Adipocyte (in vitro differentiated cells): ENCODE results near the gene CNTFR.

ENCODE experiments used
- DNase-seq: peaks from one replicate; pipeline ENCODE4 v3.0.0-alpha.2; 2015; ENCODE audit warnings: low read depth
- H3K27me3 ChIP-seq: replicated peaks from 2 replicates; pipeline ENCODE4 v1.7.0; 2013; ENCODE audit warnings: mild to moderate bottlenecking, low read length, moderate library complexity; ENCODE audit not compliant: control insufficient read depth, insufficient read depth
- H3K36me3 ChIP-seq: 2 replicates; pipeline ENCODE4 v1.7.0; 2013; ENCODE audit warnings: low read length, mild to moderate bottlenecking, moderate library complexity; ENCODE audit not compliant: control insufficient read depth, insufficient read depth, severe bottlenecking
- H3K4me1 ChIP-seq: 2 replicates; pipeline ENCODE4 v1.7.0; 2013; ENCODE audit warnings: mild to moderate bottlenecking, low read length, moderate library complexity; ENCODE audit not compliant: control insufficient read depth, insufficient read depth
- H3K4me3 ChIP-seq: 2 replicates; pipeline ENCODE4 v1.7.0; 2013; ENCODE audit warnings: mild to moderate bottlenecking, low read length, moderate library complexity
- H3K9ac ChIP-seq: 2 replicates; pipeline ENCODE4 v1.7.0; 2013; ENCODE audit warnings: mild to moderate bottlenecking, low read length, moderate library complexity
- H3K9me3 ChIP-seq: 2 replicates; pipeline ENCODE4 v1.7.0; 2013; ENCODE audit warnings: mild to moderate bottlenecking, low read length, moderate library complexity; ENCODE audit not compliant: control insufficient read depth

The CNTFR gene

DNA sequence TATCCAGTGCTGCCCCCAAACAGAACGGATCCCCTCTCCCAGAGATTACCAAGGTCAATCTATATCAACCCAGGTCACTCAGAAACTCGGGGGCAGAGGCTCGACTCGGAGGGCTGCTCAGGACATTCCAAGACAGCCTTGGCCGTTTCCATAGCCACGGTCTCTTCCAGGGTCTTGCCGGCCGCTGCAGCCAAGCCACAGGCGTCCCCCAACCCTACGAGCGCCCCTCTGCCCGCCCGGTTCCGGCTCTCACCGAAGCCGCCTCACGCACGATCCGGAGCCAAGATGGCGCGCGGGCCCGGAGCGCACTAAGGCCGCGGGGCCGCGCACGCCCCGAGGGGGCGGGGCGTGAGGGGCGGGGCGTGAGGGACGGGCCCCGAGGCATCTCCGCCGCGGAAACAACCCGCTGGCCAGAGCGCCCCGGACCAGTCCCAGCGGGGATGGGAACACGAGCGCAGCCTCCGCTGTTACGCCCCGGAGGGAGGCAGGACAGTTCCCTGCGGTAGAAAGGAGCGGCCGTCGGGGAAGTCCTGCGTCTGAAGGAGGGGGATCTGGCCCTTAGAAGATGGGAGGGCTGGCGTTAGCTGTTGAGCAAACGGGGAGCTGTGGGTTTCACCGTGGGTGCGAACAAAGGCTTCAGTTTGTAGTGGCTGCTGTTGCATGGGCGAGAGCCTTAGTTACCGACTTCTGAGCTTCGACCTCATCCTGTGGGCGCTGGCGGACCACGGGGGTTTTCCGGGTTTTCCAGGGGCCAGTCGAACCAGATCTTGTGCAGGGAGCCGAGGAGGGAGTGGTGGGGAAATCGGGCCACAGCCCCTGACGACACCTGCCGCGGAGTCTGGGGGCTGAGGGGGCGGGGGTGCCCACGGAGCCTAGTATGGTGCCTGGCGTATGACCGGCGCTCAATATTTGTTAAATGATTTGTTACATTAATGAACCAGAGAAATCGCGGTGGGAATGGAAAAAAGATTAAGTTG, 22.6 kb upstream of the CNTFR start, which contains the start of gene RPP25L:
Gene RPP25L (minus strand): TSS at position 287 of the 977 bp plus-strand sequence. CDS start 801 bp downstream, outside the sequence.
- Histone ChIP-seq H3K4me3 (peak within 1 kb of the TSS; percentile 97), H3K36me3 (peaks cover 33% of the 10 kb centered on the region), H3K4me1 (peaks cover 21% of the 10 kb centered on the region), H3K9me3 (no peaks in the 10 kb centered on the region), H3K9ac (peak within 1 kb of the TSS; percentile 99), H3K27me3 (no peaks in the 10 kb centered on the region)
- DNase-seq, result peak; percentile 97

GRCh38 chr9:34611251-34611810, 21.8 kb upstream of the CNTFR start:
- Histone ChIP-seq H3K9me3 (no peaks in the 10 kb centered on the region), H3K27me3 (no peaks in the 10 kb centered on the region), H3K9ac (peak overlapping the region; percentile 99), H3K36me3 (peaks cover 26% of the 10 kb centered on the region), H3K4me3 (peak overlapping the region; percentile 97), H3K4me1 (peaks cover 21% of the 10 kb centered on the region)
- peak; percentile 18 for DNase-seq

- no peaks in the 10 kb centered on the region for H3K27me3 ChIP-seq
- DNase-seq, result no peak
- H3K9me3 ChIP-seq, result no peaks in the 10 kb centered on the region
- H3K9ac ChIP-seq, result peak overlapping the region; percentile 99
- H3K36me3 ChIP-seq, result peaks cover 19% of the 10 kb centered on the region
- H3K4me1 ChIP-seq, result peaks cover 21% of the 10 kb centered on the region
- peak overlapping the region; percentile 97 for H3K4me3 ChIP-seq
Measured at GRCh38 chr9:34610434-34611206, 21.1 kb upstream of the CNTFR start.

DNA sequence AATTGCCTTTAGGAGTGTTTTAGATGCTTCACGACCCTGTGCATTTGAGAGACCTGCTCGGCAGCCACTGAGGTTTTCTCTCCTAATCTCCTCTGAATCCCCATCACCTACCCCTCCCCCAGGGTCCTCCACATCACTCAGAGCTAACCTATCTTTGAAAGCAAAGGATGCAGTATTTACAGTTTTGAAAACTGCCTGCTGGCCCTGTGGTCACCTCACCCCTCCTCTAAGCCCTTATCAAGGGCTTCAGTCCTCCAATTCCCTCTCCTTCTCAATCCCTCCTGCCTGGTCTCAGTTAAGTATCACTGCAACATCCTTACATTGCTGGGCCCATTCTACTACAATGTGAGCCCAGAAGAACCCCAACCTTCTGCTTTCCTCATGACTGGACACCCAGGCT, 17.8 kb upstream of the CNTFR start:
- Histone ChIP-seq H3K4me1 (peaks cover 13% of the 10 kb centered on the region), H3K4me3 (no peak overlapping the region), H3K36me3 (no peaks in the 10 kb centered on the region), H3K27me3 (peaks cover 7% of the 10 kb centered on the region), H3K9ac (no peak overlapping the region), H3K9me3 (no peaks in the 10 kb centered on the region)
- no peak for DNase-seq

- Histone ChIP-seq H3K9ac (no peak overlapping the region), H3K4me3 (no peak overlapping the region)
- DNase-seq, result no peak
Measured at GRCh38 chr9:34606905-34607304, 17.4 kb upstream of the CNTFR start.

GRCh38 chr9:34606190-34606589, 16.7 kb upstream of the CNTFR start:
- no peak for DNase-seq
- Histone ChIP-seq H3K36me3 (no peaks in the 10 kb centered on the region), H3K4me1 (peaks cover 8% of the 10 kb centered on the region), H3K4me3 (no peak overlapping the region), H3K27me3 (peaks cover 7% of the 10 kb centered on the region), H3K9ac (no peak overlapping the region), H3K9me3 (no peaks in the 10 kb centered on the region)

More at GRCh38 chr9:34606905-34607304, 17.4 kb upstream of the CNTFR start:
- no peaks in the 10 kb centered on the region for H3K36me3 ChIP-seq
- peaks cover 11% of the 10 kb centered on the region for H3K4me1 ChIP-seq
- H3K27me3 ChIP-seq, result peaks cover 7% of the 10 kb centered on the region
- H3K9me3 ChIP-seq, result no peaks in the 10 kb centered on the region

DNA sequence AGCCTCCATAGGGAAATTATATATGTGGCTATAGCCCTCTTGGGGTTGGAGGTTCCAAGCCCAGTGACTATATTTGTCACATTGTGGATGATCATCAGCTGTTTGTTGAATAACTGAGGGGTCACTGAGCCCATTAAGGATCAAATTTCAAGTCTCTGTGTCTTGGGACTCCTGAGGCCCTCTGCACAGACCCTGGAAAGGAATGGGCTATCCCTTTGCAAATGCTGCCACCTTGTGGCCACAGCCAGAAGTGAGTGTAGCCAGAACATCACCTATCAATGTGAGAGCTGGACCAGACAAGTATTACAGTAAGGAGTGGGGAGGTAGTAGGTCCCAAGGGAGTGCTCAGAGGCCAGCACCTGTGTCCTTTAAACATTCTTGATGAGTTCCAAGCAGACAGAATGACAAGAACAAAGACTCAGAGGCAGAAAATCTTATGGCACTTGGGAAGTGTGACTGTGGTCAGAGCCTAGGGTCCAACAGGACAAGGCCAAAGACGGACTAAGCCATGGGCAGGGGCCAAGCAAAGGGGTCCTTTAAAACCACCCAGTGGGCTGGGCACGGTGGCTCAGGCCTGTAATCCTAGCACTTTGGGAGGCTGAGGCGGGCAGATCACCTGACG, 14.2 kb upstream of the CNTFR start:
- no peak overlapping the region for H3K9ac ChIP-seq
- peaks cover 13% of the 10 kb centered on the region for H3K4me1 ChIP-seq
- no peaks in the 10 kb centered on the region for H3K36me3 ChIP-seq
- no peaks in the 10 kb centered on the region for H3K9me3 ChIP-seq
- H3K4me3 ChIP-seq, result no peak overlapping the region
- H3K27me3 ChIP-seq, result peaks cover 12% of the 10 kb centered on the region
- peak; percentile 90 for DNase-seq

- Histone ChIP-seq H3K9me3 (no peaks in the 10 kb centered on the region), H3K4me1 (peaks cover 21% of the 10 kb centered on the region), H3K36me3 (no peaks in the 10 kb centered on the region), H3K27me3 (peaks cover 12% of the 10 kb centered on the region), H3K9ac (no peak overlapping the region), H3K4me3 (no peak overlapping the region)
- DNase-seq, result no peak
Measured at GRCh38 chr9:34601937-34602573, 12.5 kb upstream of the CNTFR start.

GRCh38 chr9:34600908-34601307, 11.4 kb upstream of the CNTFR start:
- no peak for DNase-seq
- H3K4me3 ChIP-seq, result no peak overlapping the region
- H3K4me1 ChIP-seq, result peaks cover 28% of the 10 kb centered on the region
- peaks cover 12% of the 10 kb centered on the region for H3K27me3 ChIP-seq
- no peaks in the 10 kb centered on the region for H3K9me3 ChIP-seq
- H3K36me3 ChIP-seq, result no peaks in the 10 kb centered on the region
- no peak overlapping the region for H3K9ac ChIP-seq

DNA sequence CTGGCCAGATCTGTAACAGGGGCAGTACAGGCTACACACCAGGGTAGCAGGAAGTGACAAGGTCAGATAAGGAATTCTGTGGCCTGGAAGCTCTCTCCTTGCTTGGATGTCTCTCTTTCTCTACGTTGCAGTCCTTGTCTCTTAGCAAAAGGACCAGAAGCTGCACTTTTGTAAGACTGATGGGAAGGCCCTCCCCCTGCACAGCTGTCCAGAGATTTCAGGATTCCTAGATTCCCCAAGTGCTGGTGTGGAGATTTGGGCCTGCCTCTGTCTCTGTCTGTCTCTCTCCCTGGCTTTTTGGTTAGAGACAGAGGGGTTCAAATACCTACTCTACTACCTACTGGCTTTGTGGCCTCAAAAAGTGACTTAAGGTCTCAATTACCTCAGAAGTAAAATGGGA, 10.0 kb upstream of the CNTFR start:
- H3K9ac ChIP-seq, result no peak overlapping the region
- no peak for DNase-seq
- H3K36me3 ChIP-seq, result no peaks in the 10 kb centered on the region

More for the DNA sequence above, 10.0 kb upstream of the CNTFR start:
- Histone ChIP-seq H3K9me3 (peaks cover 3% of the 10 kb centered on the region), H3K4me1 (peaks cover 29% of the 10 kb centered on the region), H3K4me3 (no peak overlapping the region), H3K27me3 (peaks cover 4% of the 10 kb centered on the region)
